ENCODE data around the gene HHAT.

HHAT gene

DNA sequence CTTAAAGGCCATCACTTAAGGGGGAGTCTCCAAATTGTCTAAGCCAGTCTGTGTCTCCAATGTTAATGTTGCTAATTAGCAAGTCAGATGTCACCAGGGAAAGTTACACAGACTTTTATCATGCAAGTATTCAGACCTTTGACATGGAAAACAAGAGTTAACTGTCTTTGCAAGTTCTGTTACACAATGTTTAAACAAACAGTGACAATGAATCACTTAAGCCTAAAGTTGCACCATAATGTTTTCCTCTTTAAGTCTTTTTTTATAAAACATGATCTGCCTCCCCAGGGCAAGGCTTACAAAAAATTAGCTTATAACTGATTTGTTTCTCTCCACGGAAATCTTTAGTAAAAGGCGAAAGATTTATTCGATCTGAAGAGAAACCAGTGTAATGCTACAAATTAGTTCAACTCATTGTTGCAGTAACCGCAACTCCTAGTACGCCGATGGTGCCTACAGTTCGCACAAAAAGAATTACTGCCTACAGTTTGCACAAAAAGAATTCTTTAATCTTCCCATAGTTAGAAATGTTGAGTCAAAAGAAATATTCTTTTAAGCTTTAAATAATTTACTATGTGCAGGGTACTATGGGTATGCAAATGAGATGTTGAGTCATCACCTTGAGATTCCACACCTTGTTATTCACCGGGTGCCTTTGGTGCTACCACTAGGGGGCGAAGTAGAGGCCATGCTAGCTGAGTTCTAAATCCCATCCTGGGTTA, 45.3 kb downstream of the HHAT start:
- ChIA-PET CTCF (interaction anchor here (1.0 to 5.4 kb wide), 16 partner anchors 9 to 255 kb away, joined by 3 to 35 read pairs (median 5); no protein-coding TSS in a partner anchor), POLR2A (interaction anchor here (1.1 kb wide), 1 partner anchor 9 kb away, joined by 4 read pairs; no protein-coding TSS in a partner anchor)
- TF ChIP-seq, protein P1, sequence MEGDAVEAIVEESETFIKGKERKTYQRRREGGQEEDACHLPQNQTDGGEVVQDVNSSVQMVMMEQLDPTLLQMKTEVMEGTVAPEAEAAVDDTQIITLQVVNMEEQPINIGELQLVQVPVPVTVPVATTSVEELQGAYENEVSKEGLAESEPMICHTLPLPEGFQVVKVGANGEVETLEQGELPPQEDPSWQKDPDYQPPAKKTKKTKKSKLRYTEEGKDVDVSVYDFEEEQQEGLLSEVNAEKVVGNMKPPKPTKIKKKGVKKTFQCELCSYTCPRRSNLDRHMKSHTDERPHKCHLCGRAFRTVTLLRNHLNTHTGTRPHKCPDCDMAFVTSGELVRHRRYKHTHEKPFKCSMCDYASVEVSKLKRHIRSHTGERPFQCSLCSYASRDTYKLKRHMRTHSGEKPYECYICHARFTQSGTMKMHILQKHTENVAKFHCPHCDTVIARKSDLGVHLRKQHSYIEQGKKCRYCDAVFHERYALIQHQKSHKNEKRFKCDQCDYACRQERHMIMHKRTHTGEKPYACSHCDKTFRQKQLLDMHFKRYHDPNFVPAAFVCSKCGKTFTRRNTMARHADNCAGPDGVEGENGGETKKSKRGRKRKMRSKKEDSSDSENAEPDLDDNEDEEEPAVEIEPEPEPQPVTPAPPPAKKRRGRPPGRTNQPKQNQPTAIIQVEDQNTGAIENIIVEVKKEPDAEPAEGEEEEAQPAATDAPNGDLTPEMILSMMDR (IDR thresholded peaks at IDR 0.05; ENCODE audit: control extremely low read depth, extremely low read depth, low read depth, missing control alignments), result peak; percentile 57
- peak; percentile 64 for DNase-seq (ENCODE audit: extremely low spot score)

DNA sequence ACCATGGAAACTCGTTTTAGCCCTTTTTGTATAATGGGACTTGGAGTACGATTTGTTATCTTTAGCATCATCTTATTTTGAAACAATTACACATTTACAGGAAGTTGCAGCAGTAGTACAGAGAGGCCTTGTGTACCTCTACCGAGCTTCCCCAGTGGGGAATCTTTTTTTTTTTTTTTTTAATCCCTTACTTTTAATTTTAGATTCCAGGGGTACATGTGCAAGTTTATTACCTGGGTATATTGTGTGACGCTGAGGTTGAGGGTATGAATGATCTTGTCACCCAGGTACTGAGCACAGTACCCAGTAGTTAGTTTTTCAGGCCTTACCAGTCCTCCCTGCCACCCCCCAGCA, 45.9 kb downstream of the HHAT start:
- DNase-seq (ENCODE audit: extremely low spot score), result no peak
- ChIA-PET POLR2A (no interaction called here), CTCF (interaction anchor here (1.0 to 5.4 kb wide), 16 partner anchors 9 to 255 kb away, joined by 3 to 35 read pairs (median 5); no protein-coding TSS in a partner anchor)
- TF ChIP-seq, protein P1 (IDR thresholded peaks at IDR 0.05; ENCODE audit: control extremely low read depth, extremely low read depth, low read depth, missing control alignments), result no peak

DNA sequence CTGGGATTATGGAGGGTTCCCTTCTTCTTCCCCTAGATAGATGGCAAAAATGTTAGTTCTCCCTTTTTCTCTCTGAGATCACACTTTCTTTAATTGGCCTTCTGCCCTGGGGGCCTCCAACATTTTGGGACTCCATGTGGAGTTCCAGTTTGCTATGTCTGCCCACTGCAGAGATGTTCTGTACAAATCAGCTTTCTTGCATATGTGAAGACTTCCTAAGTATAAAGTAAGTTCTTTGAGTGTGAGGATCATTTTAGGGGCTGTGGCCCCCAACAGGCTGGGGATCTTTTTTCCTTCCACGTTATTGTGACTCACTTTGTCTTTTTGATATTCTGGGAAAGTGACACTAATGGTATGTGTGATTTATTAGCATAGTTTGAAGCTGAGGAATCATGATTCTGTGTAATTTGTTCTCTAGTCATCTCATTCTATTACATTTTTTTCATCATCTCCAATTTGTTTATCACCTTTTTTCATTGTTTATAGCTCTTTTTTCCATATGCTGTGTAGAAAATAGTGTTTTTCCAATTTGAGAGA, 48.2 kb downstream of the HHAT start:
- TF ChIP-seq, protein P1 (IDR thresholded peaks at IDR 0.05; ENCODE audit: control extremely low read depth, extremely low read depth, low read depth, missing control alignments), result no peak
- DNase-seq (ENCODE audit: extremely low spot score), result no peak
- POLR2A ChIA-PET, result no interaction called here
- CTCF ChIA-PET, result interaction anchor here (1.0 to 5.4 kb wide), 4 partner anchors 12 to 23 kb away, joined by 3 to 35 read pairs (median 6); no protein-coding TSS in a partner anchor

DNA sequence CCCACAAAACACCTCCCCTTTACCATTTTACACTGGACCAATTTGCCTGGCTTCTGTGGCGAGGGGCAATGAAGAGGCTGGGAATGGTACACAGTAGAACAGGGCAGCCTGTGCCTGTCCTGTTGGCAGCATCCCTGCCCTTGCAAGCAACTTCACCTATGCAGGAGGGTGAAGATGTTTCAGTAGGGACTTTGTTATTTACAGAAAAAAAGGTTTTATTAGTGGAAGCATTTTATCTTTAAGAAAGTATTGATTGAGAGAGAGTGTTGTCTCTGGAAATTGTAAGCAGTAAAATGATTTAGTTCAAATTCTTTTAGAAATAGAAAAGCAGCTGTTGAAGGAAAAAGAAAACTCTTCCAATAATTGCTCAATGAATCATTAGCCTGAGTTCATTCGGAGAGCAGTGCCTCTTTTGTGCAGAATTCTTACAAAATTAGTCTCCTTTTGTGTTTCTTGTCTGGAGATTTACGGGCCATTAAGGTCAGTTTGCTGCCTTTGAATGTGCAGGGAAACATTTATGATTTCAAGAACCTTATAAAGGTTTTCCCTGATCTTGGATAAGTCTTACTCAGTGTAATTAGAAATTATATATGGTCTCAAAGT, 49.1 kb downstream of the HHAT start:
- CTCF ChIA-PET, result interaction anchor here (5.4 kb wide), 1 partner anchor 13 kb away, joined by 35 read pairs; no protein-coding TSS in a partner anchor
- DNase-seq (ENCODE audit: extremely low spot score), result no peak
- TF ChIP-seq, protein P1 (IDR thresholded peaks at IDR 0.05; ENCODE audit: control extremely low read depth, extremely low read depth, low read depth, missing control alignments), result no peak
- POLR2A ChIA-PET, result no interaction called here

DNA sequence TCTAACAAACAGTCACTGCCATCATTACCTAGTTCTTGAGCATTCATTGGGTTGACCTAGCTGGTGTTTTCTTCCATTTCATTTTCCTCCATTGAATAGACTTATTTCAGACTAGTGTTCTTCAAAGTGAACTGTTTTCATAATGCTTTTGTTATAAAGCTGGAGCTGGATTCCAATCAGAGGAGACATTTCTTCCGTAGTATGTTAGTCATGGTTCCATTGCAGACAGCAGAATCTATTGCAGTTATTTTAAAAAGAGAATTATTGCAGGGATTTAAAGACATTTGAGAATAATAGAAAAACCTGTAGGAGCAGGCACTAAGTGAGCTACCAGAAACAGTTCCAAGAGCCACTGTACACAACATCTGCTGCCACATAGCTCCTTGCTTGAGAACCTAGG, 50.0 kb downstream of the HHAT start:
- TF ChIP-seq, protein P1 (IDR thresholded peaks at IDR 0.05; ENCODE audit: control extremely low read depth, extremely low read depth, low read depth, missing control alignments), result no peak
- POLR2A ChIA-PET, result no interaction called here
- no peak for DNase-seq (ENCODE audit: extremely low spot score)
- CTCF ChIA-PET, result interaction anchor here (1.1 to 2.1 kb wide), 7 partner anchors 9 to 31 kb away, joined by 3 to 9 read pairs (median 4); no protein-coding TSS in a partner anchor

DNA sequence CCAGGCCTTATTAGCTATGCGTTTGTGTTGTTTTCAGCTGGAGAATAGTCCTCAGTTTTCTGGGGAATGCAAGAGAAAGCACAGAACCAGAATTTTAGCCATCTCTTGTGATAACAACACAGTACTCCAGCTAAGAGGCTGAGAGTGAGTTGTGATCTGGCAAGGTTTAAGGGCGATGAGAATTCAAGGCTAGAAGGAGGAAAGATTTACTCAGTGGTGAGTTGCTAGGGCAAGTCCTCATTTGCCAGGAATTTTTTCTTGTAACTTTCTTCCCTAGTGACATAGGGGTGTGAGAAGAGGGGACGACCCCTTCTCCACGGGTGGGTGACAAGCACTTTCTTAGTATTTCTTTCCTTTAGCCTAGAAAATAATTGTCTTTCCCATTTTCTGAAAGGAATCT, 53.2 kb downstream of the HHAT start:
- POLR2A ChIA-PET, result no interaction called here
- CTCF ChIA-PET, result interaction anchor here (1.3 to 1.5 kb wide), 2 partner anchors 18 to 25 kb away, joined by 3 to 4 read pairs; no protein-coding TSS in a partner anchor
- TF ChIP-seq, protein P1 (IDR thresholded peaks at IDR 0.05; ENCODE audit: control extremely low read depth, extremely low read depth, low read depth, missing control alignments), result no peak
- DNase-seq (ENCODE audit: extremely low spot score), result no peak

Measured in GM10248 (cell line).